Coronary artery (tissue), 2 donors: ENCODE data around the gene CLBA1.
"Not testable (repeated sequence)": the region's sequence is repeated elsewhere in the genome, so short reads cannot be mapped to it uniquely, and the experiment has no call there.

Experiments
- DNase-seq: peaks from one replicate; pipeline ENCODE4 v3.0.0-alpha.2; 2017; ENCODE audit warnings: low spot score
- H3K27ac ChIP-seq, 2 donors: fragments of 200-600 bp; sonication (generic); one replicate each; pipeline ENCODE4 v1.5.1; 2016 to 2019
- H3K4me3 ChIP-seq: fragments of 200-600 bp; sonication (generic); 2 replicates; pipeline ENCODE4 v1.5.1; 2016; ENCODE audit warnings: mild to moderate bottlenecking, moderate library complexity
- CTCF ChIP-seq: fragments of 200-600 bp; sonication (generic); IDR thresholded peaks from one replicate; pipeline ENCODE4 v1.5.1; 2019; ENCODE audit warnings: antibody characterized with exemption

The CLBA1 gene

GRCh38 chr14:104938960-104939359 lies 46.6 kb upstream of the CLBA1 start:
- no peak overlapping the region for H3K27ac ChIP-seq
- no peak overlapping the region for H3K4me3 ChIP-seq
- TF ChIP-seq CTCF: no peak
- no peak for DNase-seq

GRCh38 chr14:104939666-104940410 lies 45.8 kb upstream of the CLBA1 start:
- Histone ChIP-seq H3K27ac (no peak overlapping the region), H3K4me3 (no peak overlapping the region)
- no peak for TF ChIP-seq CTCF
- DNase-seq: no peak

- H3K27ac ChIP-seq: no peak overlapping the region
- no peak for TF ChIP-seq CTCF
- no peak for DNase-seq
- H3K4me3 ChIP-seq: no peak overlapping the region
Observed at GRCh38 chr14:104940526-104941150, 45.0 kb upstream of the CLBA1 start.

- Histone ChIP-seq H3K4me3 (no peak overlapping the region), H3K27ac (no peak overlapping the region)
- TF ChIP-seq CTCF: no peak
- no peak for DNase-seq
Observed at GRCh38 chr14:104941508-104942365, 43.9 kb upstream of the CLBA1 start.

GRCh38 chr14:104942586-104942985 lies 43.0 kb upstream of the CLBA1 start:
- DNase-seq: no peak
- no peak overlapping the region for H3K4me3 ChIP-seq
- H3K27ac ChIP-seq: no peak overlapping the region
- TF ChIP-seq CTCF: no peak

DNA sequence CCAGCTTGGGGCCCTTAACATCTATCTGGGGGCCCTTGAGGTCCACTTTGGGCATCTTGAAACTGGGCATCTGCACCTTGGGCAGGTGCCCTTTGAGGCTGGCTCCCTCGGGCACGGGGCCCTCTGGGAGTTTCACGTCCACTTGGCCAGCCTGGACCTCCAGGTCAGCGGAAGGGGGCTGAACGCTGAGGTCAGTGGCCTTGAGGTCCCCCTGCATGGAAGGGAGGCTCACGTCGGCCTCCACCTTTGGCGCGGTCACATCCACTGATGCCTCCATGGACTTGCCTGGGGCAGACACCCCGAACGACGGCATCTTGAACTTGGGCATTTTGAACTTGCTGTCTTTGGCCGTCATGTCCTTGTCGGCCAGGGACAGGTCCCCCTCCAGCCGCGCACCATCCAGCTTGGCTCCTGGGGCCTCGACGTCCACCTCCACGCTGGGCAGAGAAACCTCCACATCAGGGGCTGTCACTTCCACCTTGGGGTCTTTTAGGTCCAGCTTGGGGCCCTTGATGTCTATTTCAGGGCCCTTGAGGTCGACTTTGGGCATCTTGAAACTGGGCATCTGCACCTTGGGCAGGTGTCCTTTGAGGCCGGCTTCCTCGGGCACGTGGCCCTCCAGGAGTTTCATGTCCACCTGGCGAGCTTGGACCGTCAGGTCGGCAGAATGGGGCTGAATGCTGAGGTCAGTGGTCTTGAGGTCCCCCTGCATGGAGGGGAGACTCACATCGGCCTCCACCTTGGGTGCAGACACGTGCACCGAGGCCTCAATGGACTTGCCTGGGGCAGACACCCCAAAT lies 42.2 kb upstream of the CLBA1 start:
- DNase-seq, H3K4me3 ChIP-seq, H3K27ac ChIP-seq: not testable (repeated sequence)

DNA sequence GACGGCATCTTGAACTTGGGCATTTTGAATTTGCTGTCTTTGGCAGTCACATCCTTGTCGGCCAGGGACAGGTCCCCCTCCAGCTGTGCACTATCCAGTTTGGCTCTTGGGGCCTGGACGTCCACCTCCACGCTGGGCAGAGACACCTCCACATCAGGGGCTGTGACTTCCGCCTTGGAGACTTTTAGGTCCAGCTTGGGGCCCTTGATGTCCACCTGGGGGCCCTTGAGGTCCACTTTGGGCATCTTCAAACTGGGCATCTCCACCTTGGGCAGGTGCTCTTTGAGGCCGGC lies 41.6 kb upstream of the CLBA1 start:
- not testable (repeated sequence) for H3K27ac ChIP-seq, H3K4me3 ChIP-seq, DNase-seq

DNA sequence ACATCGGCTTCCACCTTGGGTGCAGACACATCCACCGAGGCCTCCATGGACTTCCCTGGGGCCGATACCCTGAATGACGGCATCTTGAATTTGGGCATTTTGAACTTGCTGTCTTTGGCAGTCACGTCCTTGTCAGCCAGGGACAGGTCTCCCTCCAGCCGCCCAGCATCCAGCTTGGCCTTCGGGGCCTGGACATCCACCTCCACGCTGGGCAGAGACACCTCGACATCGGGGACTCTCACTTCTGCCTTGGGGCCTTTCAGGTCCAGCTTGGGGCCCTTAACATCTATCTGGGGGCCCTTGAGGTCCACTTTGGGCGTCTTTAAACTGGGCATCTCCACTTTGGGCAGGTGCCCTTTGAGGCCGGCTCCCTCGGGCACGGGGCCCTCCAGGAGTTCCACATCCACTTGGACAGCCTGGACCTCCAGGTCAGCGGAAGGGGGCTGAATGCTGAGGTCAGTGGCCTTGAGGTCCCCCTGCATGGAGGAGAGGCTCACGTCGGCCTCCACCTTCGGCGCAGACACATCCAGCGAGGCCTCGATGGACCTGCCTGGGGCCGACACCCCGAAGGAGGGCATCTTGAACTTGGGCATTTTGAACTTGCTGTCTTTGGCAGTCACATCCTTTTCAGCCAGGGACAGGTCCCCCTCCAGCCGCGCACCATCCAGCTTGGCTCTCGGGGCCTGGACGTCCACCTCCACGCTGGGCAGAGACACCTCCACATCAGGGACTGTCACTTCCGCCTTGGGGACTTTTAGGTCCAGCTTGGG lies 41.0 kb upstream of the CLBA1 start:
- not testable (repeated sequence) for DNase-seq, H3K4me3 ChIP-seq, H3K27ac ChIP-seq

DNA sequence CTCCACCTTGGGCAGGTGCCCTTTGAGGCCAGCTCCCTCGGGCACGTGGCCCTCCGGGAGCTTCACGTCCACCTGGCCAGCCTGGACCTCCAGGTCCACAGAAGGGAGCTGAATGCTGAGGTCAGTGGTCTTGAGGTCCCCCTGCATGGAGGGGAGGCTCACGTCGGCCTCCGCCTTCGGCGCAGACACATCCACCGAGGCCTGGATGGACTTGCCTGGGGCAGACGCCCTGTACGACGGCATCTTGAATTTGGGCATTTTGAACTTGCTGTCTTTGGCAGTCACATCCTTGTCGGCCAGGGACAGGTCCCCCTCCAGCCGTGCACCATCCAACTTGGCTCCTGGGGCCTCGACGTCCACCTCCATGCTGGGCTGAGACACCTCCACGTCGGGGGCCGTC lies 40.3 kb upstream of the CLBA1 start:
- DNase-seq, H3K27ac ChIP-seq, H3K4me3 ChIP-seq: not testable (repeated sequence)

- H3K4me3 ChIP-seq: not testable (repeated sequence)
Observed at GRCh38 chr14:104945986-104946965, 39.3 kb upstream of the CLBA1 start.

More at GRCh38 chr14:104945986-104946965, 39.3 kb upstream of the CLBA1 start:
- not testable (repeated sequence) for H3K27ac ChIP-seq, DNase-seq
